Astrocyte (in vitro differentiated cells and primary cell): ENCODE results near the gene KYNU. TPM values are rescaled to one million over a fixed set of nuclear protein-coding genes. Genes with fewer than 3 reads are reported as not detected.

Source experiments
- DNase-seq: peaks from one replicate; pipeline ENCODE4 v3.0.0-alpha.2; 2010; ENCODE audit warnings: low read depth
- FAIRE-seq: peaks from 2 replicates; lab custom pipeline; 2011; peaks lifted over from hg19 to GRCh38; lab: Jason Lieb, UNC
- H2AFZ ChIP-seq: 2 replicates; pipeline ENCODE4 v1.6.0; 2012; ENCODE audit warnings: low read depth, low read length, inconsistent platforms
- H3K27ac ChIP-seq: 2 replicates; pipeline ENCODE4 v1.5.1; 2011; ENCODE audit warnings: low read depth, low read length, inconsistent platforms
- H3K27me3 ChIP-seq: 2 replicates; pipeline ENCODE4 v1.6.0; 2011; ENCODE audit warnings: low read length, inconsistent platforms; ENCODE audit not compliant: insufficient read depth
- H3K36me3 ChIP-seq: 2 replicates; pipeline ENCODE4 v1.5.1; 2011; ENCODE audit warnings: low read length, inconsistent platforms; ENCODE audit not compliant: insufficient read depth
- H3K4me1 ChIP-seq: 2 replicates; pipeline ENCODE4 v1.5.1; 2011; ENCODE audit warnings: low read length, inconsistent platforms; ENCODE audit not compliant: insufficient read depth
- H3K4me2 ChIP-seq: 2 replicates; pipeline ENCODE4 v1.6.0; 2012; ENCODE audit warnings: low read length, inconsistent platforms
- H3K4me3 ChIP-seq: 2 replicates; pipeline ENCODE4 v1.5.1; 2011; ENCODE audit warnings: low read depth, mild to moderate bottlenecking, low read length, inconsistent platforms; ENCODE audit not compliant: insufficient read depth
- H3K79me2 ChIP-seq: 2 replicates; pipeline ENCODE4 v1.6.0; 2012; ENCODE audit warnings: mild to moderate bottlenecking, low read length, inconsistent platforms; ENCODE audit not compliant: insufficient read depth
- H3K9ac ChIP-seq: 2 replicates; pipeline ENCODE4 v1.6.0; 2012; ENCODE audit warnings: mild to moderate bottlenecking, low read length, inconsistent platforms
- H3K9me3 ChIP-seq: 2 replicates; pipeline ENCODE4 v1.5.1; 2012; ENCODE audit warnings: low read depth, mild to moderate bottlenecking, low read length, inconsistent platforms; ENCODE audit not compliant: insufficient read depth
- H4K20me1 ChIP-seq: 2 replicates; pipeline ENCODE4 v1.6.0; 2012; ENCODE audit warnings: low read length, inconsistent platforms; ENCODE audit not compliant: insufficient read depth
- H3K27ac Mint-ChIP-seq: one replicate; pipeline ENCODE4 v1.8.0; 2021; ENCODE audit warnings: mild to moderate bottlenecking, mixed read lengths; ENCODE audit not compliant: unreplicated experiment
- H3K27me3 Mint-ChIP-seq: one replicate; pipeline ENCODE4 v1.8.0; 2021; ENCODE audit warnings: low read depth, mixed read lengths; ENCODE audit not compliant: unreplicated experiment
- H3K36me3 Mint-ChIP-seq: one replicate; pipeline ENCODE4 v1.8.0; 2021; ENCODE audit warnings: low read depth, mixed read lengths; ENCODE audit not compliant: unreplicated experiment
- H3K4me1 Mint-ChIP-seq: one replicate; pipeline ENCODE4 v1.8.0; 2021; ENCODE audit warnings: low read depth, mixed read lengths; ENCODE audit not compliant: unreplicated experiment
- H3K4me3 Mint-ChIP-seq: one replicate; pipeline ENCODE4 v1.8.0; 2021; ENCODE audit warnings: mild to moderate bottlenecking, moderate library complexity, mixed read lengths; ENCODE audit not compliant: unreplicated experiment
- H3K9me3 Mint-ChIP-seq: one replicate; pipeline ENCODE4 v1.8.0; 2021; ENCODE audit warnings: mild to moderate bottlenecking, mixed read lengths; ENCODE audit not compliant: unreplicated experiment
- EZH2 ChIP-seq: IDR thresholded peaks from 2 replicates; pipeline ENCODE4 v1.6.1; 2012; ENCODE audit warnings: mild to moderate bottlenecking, low read length, inconsistent platforms; ENCODE audit not compliant: insufficient read depth
- total RNA-seq: library from RNA; stranded (reverse); gene quantifications from 2 replicates; pipeline ENCODE4 v1.2.1, GENCODE V29; 2021
- TF ChIP-seq, protein P1 (sequence below): IDR thresholded peaks from 2 replicates; pipeline ENCODE4 v1.5.1; 2011; ENCODE audit warnings: low read depth, mild to moderate bottlenecking, inconsistent platforms, low read length, moderate library complexity; ENCODE audit not compliant: insufficient read depth

KYNU gene
- total RNA-seq, 1 donor from 2014 or later, result 1.2 TPM

DNA sequence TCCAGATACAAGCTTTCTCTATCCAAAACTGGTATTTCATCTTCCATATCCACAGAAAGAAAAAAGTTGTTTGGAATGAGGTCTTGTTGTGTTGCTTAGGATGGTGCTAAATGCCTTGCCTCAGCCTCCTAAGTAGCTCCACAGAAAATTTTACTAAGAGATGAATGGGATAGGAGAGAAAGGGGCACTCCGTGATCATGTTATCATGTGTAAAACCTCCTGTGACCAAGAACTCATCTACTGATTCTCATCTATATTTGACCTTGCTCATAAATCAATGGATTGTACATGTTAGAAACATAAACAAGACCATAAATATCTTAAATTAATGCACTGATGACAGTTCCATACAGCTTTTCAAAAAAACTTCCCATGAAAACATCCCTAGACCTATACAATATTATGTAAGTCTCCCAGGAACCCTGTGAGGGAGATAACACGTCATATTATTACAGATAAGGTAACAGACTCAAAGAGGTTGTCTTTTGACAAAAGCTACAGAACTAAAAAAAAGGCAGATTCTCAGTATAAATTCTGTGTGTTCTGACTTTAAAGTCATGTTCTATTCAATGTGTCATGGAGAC, 29.3 kb upstream of the KYNU start:
- Mint-ChIP-seq H3K4me1 (peaks cover 9% of the 10 kb centered on the region), H3K36me3 (no peaks in the 10 kb centered on the region), H3K4me3 (no peak overlapping the region), H3K27ac (no peak overlapping the region), H3K27me3 (no peaks in the 10 kb centered on the region), H3K9me3 (no peaks in the 10 kb centered on the region)
- TF ChIP-seq, protein P1, sequence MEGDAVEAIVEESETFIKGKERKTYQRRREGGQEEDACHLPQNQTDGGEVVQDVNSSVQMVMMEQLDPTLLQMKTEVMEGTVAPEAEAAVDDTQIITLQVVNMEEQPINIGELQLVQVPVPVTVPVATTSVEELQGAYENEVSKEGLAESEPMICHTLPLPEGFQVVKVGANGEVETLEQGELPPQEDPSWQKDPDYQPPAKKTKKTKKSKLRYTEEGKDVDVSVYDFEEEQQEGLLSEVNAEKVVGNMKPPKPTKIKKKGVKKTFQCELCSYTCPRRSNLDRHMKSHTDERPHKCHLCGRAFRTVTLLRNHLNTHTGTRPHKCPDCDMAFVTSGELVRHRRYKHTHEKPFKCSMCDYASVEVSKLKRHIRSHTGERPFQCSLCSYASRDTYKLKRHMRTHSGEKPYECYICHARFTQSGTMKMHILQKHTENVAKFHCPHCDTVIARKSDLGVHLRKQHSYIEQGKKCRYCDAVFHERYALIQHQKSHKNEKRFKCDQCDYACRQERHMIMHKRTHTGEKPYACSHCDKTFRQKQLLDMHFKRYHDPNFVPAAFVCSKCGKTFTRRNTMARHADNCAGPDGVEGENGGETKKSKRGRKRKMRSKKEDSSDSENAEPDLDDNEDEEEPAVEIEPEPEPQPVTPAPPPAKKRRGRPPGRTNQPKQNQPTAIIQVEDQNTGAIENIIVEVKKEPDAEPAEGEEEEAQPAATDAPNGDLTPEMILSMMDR, result no peak
- no peak for TF ChIP-seq EZH2
- no peak overlapping the region for H3K4me2 ChIP-seq
- DNase-seq (no peak), FAIRE-seq (no peak)
- H4K20me1 ChIP-seq, result no peaks in the 10 kb centered on the region
- no peak overlapping the region for H3K27ac ChIP-seq
- H3K4me1 ChIP-seq, result no peaks in the 10 kb centered on the region
- no peaks in the 10 kb centered on the region for H3K79me2 ChIP-seq
- no peak overlapping the region for H3K4me3 ChIP-seq
- no peaks in the 10 kb centered on the region for H3K36me3 ChIP-seq
- H3K27me3 ChIP-seq, result no peaks in the 10 kb centered on the region
- no peaks in the 10 kb centered on the region for H3K9me3 ChIP-seq
- H2AFZ ChIP-seq, result no peak overlapping the region
- no peak overlapping the region for H3K9ac ChIP-seq

DNA sequence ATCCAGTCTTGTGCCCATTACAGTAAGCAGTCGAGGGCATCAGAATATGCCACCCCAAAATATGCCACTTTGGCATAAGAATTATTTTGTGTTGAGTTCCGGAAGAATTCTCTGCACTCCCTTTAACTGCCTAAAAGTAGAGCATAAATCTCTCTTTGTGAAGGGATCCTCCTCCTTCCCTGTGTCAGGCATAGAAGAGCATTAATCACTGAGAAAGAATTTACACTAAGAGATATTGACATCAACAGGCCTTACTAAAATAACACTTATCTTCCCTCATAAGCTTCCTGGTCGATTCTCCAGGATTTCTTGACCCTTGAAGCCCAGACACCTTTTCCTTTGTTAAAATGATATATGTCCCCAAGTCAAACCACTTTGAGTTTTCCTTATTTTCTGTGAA, 27.6 kb upstream of the KYNU start:
- no peaks in the 10 kb centered on the region for H3K27me3 Mint-ChIP-seq
- no peaks in the 10 kb centered on the region for H3K9me3 ChIP-seq
- no peak overlapping the region for H3K9ac ChIP-seq
- no peaks in the 10 kb centered on the region for H3K27me3 ChIP-seq
- no peaks in the 10 kb centered on the region for H3K4me1 ChIP-seq
- no peaks in the 10 kb centered on the region for H4K20me1 ChIP-seq
- no peak overlapping the region for H3K27ac ChIP-seq
- no peaks in the 10 kb centered on the region for H3K36me3 Mint-ChIP-seq
- DNase-seq (peak; percentile 23), FAIRE-seq (no peak)
- no peak overlapping the region for H3K4me3 Mint-ChIP-seq
- no peak overlapping the region for H2AFZ ChIP-seq
- no peaks in the 10 kb centered on the region for H3K79me2 ChIP-seq
- no peak overlapping the region for H3K4me2 ChIP-seq
- H3K4me3 ChIP-seq, result no peak overlapping the region
- no peak overlapping the region for H3K27ac Mint-ChIP-seq
- H3K4me1 Mint-ChIP-seq, result peaks cover 7% of the 10 kb centered on the region
- no peaks in the 10 kb centered on the region for H3K9me3 Mint-ChIP-seq
- no peaks in the 10 kb centered on the region for H3K36me3 ChIP-seq
- TF ChIP-seq, protein P1, result no peak
- TF ChIP-seq EZH2, result no peak

DNA sequence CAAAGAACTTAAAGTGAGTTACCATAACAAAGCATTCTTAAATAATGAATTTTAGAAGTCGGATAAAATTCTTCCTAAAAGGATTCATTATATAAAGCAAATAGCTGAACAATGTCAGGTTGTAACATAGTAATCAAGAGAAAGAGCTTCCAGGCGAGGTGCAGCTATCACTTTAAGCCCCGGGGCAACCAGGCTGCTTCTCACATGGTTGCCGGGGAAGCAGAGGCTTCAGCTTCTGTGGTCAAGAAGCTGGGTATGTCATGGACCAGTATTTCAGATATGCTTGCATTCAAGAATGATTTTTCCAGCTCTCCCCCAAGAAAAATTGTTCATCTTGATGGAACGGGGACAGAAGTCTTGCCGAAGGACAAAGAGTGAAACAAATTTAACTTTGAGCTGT, 23.6 kb upstream of the KYNU start:
- Histone ChIP-seq H3K4me2 (no peak overlapping the region), H3K79me2 (no peaks in the 10 kb centered on the region), H3K9ac (no peak overlapping the region), H3K4me3 (no peak overlapping the region), H3K9me3 (no peaks in the 10 kb centered on the region), H2AFZ (no peak overlapping the region), H3K36me3 (no peaks in the 10 kb centered on the region), H4K20me1 (no peaks in the 10 kb centered on the region), H3K27ac (no peak overlapping the region), H3K4me1 (no peaks in the 10 kb centered on the region), H3K27me3 (no peaks in the 10 kb centered on the region)
- Mint-ChIP-seq H3K4me3 (no peak overlapping the region), H3K9me3 (no peaks in the 10 kb centered on the region), H3K36me3 (no peaks in the 10 kb centered on the region), H3K27ac (no peak overlapping the region), H3K4me1 (peaks cover 26% of the 10 kb centered on the region), H3K27me3 (no peaks in the 10 kb centered on the region)
- TF ChIP-seq EZH2, result no peak
- TF ChIP-seq, protein P1, result no peak
- FAIRE-seq (no peak), DNase-seq (no peak)
